Femur (tissue), 1 donor: Measurements from ENCODE around the gene MFSD1.
"Not testable (repeated sequence)": the region's sequence is repeated elsewhere in the genome, so short reads cannot be mapped to it uniquely, and the experiment has no call there.

ENCODE experiments used
- DNase-seq: peaks from one replicate; pipeline ENCODE4 v3.0.0-alpha.2; 2017

MFSD1 gene

DNA sequence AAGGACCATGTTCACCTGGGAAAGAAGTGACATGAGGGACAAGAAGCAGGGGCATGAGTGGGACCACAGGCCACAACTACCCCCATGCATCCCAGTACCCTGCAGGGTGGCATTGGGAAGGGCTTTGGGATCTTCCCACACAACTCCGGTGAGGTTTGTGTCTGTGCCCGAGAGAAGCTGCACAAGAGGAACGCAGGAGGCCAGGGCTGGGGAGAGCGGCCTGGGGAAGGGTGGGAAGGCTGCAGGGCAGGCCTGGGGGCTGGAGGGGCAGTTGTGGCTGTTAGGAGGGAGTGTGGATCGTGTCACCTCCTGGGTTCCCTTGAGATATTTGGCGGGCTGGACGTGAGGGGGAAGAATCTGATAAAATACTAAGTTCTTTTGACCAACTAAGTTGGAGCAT is 25.3 kb upstream of the MFSD1 start:
- no peak for DNase-seq

- no peak for DNase-seq
These were observed 24.5 kb upstream of the MFSD1 start for GRCh38 chr3:158777161-158777873.

GRCh38 chr3:158780766-158781165 is 21.1 kb upstream of the MFSD1 start:
- DNase-seq: no peak

- no peak for DNase-seq
These were observed 20.7 kb upstream of the MFSD1 start for GRCh38 chr3:158781191-158781590.

- DNase-seq: no peak
These were observed 20.0 kb upstream of the MFSD1 start for GRCh38 chr3:158781849-158782248.

DNA sequence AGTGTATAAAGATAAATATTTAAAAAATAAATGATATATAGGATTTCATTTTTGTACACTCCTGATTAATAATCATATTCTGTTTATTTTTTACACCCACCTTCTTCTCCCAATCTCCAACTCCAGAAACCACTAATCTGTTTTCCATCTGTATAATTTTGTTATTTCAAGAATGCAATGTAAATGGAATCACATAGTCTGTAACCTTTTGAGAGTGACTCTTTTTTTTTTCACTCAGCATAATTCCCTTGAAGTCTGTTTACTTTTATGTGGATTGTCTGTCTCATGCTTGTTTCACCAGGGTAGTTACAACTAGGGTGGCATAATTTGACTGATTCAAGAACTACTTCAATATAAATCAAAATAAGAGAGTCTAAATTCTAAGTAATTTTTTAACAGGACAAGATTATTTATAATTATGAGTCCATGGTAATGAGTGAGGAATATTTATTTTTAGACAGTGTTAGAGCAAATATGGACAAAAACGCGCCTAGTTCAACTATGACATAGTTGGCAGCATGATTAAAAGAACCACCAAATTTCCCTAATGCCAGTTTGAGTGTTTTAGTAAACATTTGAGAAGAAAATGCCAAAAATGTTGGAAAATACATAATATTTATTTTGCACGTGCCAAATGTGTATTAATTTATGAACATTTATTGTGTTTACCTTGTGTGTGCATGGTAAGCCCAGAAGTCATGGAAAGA is 19.4 kb upstream of the MFSD1 start:
- DNase-seq: no peak

GRCh38 chr3:158783051-158783450 is 18.8 kb upstream of the MFSD1 start:
- DNase-seq: no peak

- no peak for DNase-seq
These were observed 15.9 kb upstream of the MFSD1 start for GRCh38 chr3:158785972-158786371.

GRCh38 chr3:158788446-158788845 is 13.4 kb upstream of the MFSD1 start:
- DNase-seq: no peak

- no peak for DNase-seq
These were observed 12.3 kb upstream of the MFSD1 start for GRCh38 chr3:158789592-158789991.

- DNase-seq: peak; percentile 56
These were observed 10.8 kb upstream of the MFSD1 start for GRCh38 chr3:158790901-158791589.

GRCh38 chr3:158791590-158791920 is 10.3 kb upstream of the MFSD1 start:
- DNase-seq: not testable (repeated sequence)

DNA sequence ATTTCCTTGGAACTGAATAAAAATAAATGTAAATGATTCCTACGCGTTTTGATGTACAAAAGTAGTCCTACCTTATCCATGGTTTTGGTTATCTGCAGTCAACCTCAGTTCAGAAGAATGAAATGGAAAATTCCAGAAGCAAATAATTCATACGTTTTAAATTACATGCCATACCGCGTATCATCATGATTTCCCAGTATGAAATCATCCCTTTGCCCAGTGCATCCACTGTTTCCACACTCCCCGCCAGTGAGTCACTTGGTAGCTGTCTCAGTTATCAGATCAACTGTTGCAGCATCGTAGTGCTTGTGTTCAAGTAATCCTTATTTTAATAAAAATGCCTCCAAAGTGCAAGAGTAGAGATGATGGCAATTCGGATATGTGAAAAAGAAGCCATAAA is 9.1 kb upstream of the MFSD1 start:
- no peak for DNase-seq

- no peak for DNase-seq
These were observed 7.6 kb upstream of the MFSD1 start for GRCh38 chr3:158794206-158794605.

- no peak for DNase-seq
These were observed 6.8 kb upstream of the MFSD1 start for GRCh38 chr3:158794936-158795518.

GRCh38 chr3:158801201-158801600 is 653 bp upstream of the MFSD1 start:
- peak; percentile 22 for DNase-seq

GRCh38 chr3:158802409-158803268 is 785 bp downstream of the MFSD1 start:
- DNase-seq: no peak

GRCh38 chr3:158804441-158804840 is 2.6 kb downstream of the MFSD1 start:
- no peak for DNase-seq

GRCh38 chr3:158808697-158809096 is 6.8 kb downstream of the MFSD1 start:
- no peak for DNase-seq

- DNase-seq: no peak
These were observed 7.8 kb downstream of the MFSD1 start for GRCh38 chr3:158809642-158810041.

DNA sequence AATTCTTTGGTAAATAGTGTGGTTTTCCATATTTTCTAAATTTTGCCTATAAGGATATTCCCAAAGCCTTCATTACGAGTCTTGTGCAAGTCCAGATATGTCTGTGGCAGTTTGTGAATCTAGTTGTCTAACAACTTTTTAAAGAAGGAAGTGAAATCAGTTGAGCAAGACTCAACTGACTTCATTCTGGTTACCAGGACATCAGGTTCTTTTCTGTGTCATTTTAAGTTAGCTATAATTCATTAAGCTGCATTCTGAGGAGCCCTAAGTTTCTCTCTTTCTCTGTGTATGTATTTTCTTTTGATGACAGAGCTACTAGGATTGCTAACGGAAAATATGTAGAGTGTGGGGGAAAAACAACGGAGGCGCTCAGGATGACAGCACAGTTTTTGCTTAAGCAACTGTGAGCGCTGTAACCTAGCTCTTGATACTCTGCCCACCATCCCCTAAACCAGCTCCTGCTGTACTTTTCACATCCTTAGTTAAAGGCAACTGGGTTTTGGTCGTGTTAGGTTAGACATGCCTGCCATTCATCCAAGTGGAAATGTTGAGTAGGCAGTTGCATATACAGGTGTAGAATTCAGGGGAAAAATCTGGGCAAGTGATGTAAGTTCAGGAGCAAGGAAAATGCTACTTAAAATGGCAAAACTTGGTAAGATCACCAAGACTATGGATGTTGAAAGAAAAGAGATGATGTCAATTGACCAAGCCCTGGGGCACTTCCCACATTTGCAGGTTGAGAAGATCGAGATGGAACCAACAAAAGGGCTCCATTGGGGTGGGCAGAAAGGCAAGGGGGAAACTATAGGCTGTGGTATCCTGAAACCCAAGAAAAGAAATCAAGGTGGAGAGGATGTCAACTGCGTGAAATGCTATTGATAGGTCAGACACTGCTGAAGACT is 9.2 kb downstream of the MFSD1 start:
- no peak for DNase-seq

- DNase-seq: no peak
These were observed 17.4 kb downstream of the MFSD1 start for GRCh38 chr3:158819282-158819681.
